GM18526 (cell line): Measurements from ENCODE around the gene USP27X.
A peak's percentile ranks its signal among the peaks of the same experiment; 100 is the strongest.

ENCODE experiments used
- POLR2A ChIP-seq: IDR thresholded peaks from 3 replicates; pipeline ENCODE4 v1.6.1; 2011; ENCODE audit not compliant: insufficient read length; ENCODE audit errors: extremely low read depth

Gene USP27X

GRCh38 chrX:49922291-49923241 is 43.3 kb downstream of the USP27X start, which contains the start of gene CLCN5:
Gene CLCN5, plus strand, starts transcription at chrX:49922596. Its CDS starts 2,703 bp downstream, at chrX:49925299.
- TF ChIP-seq POLR2A, result peak; percentile 37

GRCh38 chrX:49925176-49925575 is 45.9 kb downstream of the USP27X start:
- no peak for TF ChIP-seq POLR2A

DNA sequence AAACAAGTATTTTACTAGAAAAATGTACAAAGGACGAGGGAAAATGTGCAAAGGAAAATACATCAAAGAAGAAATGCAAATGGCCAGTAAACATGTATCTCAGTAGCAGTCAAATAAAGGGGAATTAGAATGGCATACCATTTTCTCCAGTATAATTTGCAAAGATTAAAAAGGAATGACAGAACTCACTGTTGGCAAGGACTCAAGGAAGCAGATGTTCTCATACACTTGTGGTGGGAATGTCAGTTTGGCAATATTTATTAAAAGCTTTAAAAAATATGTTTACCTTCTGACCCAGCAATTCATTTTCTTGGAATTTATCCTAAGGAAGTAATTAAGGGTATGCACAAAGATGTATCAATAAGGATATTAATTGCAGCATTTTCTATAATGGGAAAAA is 50.8 kb downstream of the USP27X start:
- TF ChIP-seq POLR2A, result no peak
